GM18870 (cell line): ENCODE data around the gene PDE4B.
A peak's percentile ranks its signal among the peaks of the same experiment; 100 is the strongest.

ENCODE experiments used
- ATAC-seq: cut with Tn5 transposase; IDR thresholded peaks from one replicate; pipeline ENCODE4 v1.9.1; 2021; ENCODE audit warnings: moderate library complexity; ENCODE audit not compliant: unreplicated experiment

PDE4B gene

GRCh38 chr1:66372522-66373101 is 579.9 kb downstream of the PDE4B start:
- ATAC-seq = no peak

GRCh38 chr1:66373157-66373591 is 580.5 kb downstream of the PDE4B start:
- no peak for ATAC-seq

- ATAC-seq = peak; percentile 44
These were observed 581.5 kb downstream of the PDE4B start for GRCh38 chr1:66374148-66374547.

DNA sequence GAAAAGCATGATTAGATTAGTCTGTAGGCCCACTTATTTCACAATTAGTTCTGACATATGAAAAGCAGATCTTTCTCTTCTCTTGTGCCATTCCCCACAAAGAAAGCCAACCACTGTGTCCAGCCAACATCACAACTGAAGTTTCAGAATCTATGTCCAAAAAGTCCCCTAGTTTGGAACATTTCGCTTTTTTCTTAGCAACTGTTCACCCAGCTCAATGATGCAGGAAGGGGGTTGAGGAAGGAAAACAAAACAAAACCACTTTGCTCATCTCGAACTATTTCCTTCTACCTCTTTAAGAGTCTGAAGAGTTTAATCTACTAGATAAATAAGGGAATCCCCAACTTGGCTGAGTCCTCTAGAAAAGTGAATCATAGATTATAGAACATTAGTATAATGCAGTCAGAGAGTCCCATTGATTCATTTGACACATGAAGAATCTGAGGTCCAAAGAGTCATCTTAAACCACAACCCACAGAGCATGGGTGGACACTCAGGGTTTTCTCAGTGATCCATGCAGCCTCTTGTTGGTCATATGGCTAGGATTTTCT is 581.9 kb downstream of the PDE4B start:
- peak; percentile 57 for ATAC-seq

GRCh38 chr1:66375125-66375524 is 582.4 kb downstream of the PDE4B start:
- no peak for ATAC-seq

DNA sequence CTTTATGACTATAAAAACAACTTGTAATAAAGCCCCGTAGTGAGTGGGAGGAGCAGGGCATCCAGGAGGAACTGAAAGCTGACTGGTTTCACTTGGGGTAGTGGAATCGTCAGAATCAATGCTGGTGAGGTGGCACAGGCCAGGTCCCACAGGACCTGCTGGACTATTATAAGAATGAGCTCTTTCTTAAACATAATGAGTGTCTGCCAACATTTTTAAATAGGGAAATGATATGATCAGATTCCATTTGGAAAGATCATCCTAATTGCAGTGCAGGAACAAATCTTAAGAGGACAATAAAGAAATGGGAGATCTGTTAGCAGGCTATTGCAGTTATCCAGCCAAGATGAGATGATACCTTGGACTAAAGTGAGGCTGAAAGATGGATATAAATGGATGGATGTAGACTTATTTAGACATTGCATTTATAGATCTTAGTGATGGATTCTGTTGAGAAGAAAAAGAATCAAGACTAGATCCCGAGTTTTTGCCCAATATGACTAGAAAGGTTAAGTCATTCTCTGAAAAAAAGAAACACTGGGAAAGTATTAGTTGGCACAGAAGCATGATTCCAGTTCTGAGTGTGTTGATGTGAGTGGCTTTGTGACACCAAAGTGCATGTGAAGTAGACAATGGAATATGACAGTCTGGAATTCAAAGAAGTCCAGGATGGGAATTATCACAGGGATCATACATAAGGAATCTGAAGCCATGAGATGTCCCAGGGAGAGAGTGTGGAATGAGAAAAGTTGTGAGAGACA is 587.9 kb downstream of the PDE4B start:
- peak; percentile 93 for ATAC-seq

- no peak for ATAC-seq
These were observed 589.1 kb downstream of the PDE4B start for GRCh38 chr1:66381621-66382275.

- ATAC-seq = no peak
These were observed 590.5 kb downstream of the PDE4B start for GRCh38 chr1:66383168-66383567.

DNA sequence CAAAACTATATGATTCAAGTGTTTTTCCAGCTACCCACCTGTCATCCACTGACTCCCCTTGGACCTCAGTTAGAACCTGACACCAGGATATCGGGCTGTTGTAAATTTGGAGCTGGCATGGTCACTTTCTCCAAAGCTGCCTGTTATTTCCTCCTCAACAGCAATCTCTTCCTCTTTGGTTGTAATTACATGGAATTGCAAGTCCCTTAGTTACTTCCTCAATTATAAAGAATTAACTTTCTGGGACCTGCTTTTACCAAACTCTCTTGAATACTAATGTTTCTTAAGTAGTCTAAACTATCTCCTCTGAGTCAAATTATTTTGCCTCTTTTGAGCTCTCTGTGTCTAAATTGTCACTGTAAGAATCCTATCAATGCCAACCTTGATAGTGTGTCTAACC is 590.9 kb downstream of the PDE4B start:
- no peak for ATAC-seq

DNA sequence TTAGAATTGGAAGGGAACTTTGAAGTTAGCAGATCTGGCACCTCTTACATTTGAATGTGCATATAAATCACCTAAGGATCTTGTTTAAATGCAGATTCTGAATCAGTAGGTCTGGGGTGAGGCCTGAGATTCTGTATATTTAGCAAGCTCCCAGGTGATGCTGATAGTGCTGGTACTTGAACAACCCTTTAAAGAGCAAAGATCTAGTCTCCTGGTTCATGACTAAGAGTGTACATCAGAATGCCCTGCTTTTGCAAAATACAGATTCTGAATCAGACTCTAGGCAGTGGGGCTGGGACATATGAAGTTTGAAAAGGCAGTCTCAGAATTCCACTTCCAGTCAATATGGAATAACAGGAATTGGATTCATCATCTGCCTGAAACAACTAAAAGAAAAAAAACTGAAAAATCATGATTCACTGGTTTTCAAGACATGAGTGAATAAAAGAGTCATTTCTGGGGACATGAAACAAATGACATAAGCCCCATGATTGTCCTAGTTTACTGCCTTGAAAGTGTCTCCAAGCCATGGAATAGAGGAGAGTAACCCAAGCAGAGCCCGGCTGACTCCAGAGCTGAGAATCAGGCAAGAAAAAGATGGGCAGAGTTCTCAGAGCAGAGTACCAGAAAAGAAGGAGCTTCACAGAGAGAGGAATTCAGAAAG is 591.7 kb downstream of the PDE4B start:
- ATAC-seq = no peak

GRCh38 chr1:66386712-66387111 is 594.0 kb downstream of the PDE4B start:
- no peak for ATAC-seq

- ATAC-seq = no peak
These were observed 596.2 kb downstream of the PDE4B start for GRCh38 chr1:66388913-66389312.

GRCh38 chr1:66393586-66394287 is 601.0 kb downstream of the PDE4B start:
- ATAC-seq = no peak

DNA sequence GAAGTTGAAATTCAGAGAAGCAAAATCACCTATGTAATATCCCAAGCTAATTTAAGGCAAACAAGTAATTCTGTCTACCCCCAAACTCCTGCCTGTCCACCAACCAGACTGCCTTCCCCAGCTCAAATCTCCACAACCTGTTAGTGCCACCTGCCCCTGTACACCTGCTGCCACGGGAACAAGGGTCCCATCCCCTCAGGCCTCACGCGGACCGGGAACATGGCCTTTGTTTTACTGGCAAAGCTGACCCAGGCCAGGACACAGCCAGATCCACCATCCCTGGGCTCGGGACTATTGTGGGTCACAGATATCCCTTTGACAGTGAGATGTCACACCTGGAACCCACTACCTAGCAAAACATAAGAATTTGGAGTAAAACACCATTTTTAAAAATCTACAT is 601.9 kb downstream of the PDE4B start:
- no peak for ATAC-seq

DNA sequence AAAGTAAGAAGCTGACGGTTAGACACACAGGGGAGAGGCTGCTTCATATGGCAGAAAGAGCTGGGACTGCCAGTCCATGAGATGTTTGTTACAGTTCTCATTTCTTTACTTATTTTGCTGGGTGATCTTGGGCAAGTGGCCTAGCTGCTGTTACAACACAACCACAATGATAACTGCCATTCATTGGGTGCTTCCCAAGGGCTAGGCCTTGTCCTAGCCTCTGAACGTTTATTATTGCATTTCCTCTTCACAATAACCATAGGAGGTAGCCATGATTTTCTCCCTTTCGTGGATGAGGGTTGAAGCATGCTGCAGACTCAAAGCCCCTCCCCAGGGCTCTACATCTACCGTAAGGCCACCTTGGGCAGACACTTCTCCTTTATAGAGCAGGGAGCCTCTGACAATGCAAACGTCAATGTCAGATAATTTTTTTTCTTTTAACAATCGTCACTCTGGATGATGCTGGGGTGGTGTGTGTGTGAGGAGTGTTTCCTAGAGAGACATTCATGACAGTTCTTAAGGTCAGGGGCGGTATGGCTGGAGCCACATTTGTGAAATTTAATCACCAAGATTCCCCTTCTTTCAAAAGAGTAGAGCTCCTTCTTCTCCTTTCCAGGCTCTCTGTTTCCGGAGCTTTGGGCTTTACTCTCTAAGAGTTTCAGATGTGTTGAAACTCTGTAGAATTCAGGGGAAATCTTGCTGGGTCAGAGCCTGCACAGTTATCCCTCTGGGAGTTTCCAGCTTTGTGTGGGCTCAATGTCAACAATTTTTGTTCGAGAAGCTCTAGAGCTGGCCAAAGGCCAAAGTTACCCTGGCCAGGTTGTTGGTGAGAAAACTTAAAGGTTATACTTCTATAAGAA is 602.7 kb downstream of the PDE4B start:
- peak; percentile 11 for ATAC-seq

GRCh38 chr1:66396212-66396890 is 603.7 kb downstream of the PDE4B start:
- ATAC-seq = peak; percentile 47

DNA sequence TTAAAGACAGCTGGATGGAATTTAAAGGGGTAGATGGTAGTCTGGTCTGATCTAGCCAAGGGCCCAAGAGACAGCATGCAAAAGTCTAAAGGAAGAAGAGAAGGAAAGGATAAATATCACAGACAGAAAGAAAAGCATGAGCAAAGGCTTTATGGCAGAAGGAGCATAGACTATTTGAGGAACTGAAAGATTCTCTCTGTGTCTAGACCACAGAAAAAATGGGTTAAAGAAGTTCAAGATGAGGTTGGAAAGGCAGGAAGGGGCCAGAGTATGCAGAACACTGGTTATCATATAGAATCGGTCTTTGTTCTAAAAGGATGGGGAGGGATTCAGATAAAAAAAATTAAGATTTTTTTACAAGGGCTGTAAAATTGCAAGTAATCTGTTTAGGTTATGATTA is 604.5 kb downstream of the PDE4B start:
- ATAC-seq = peak; percentile 32

DNA sequence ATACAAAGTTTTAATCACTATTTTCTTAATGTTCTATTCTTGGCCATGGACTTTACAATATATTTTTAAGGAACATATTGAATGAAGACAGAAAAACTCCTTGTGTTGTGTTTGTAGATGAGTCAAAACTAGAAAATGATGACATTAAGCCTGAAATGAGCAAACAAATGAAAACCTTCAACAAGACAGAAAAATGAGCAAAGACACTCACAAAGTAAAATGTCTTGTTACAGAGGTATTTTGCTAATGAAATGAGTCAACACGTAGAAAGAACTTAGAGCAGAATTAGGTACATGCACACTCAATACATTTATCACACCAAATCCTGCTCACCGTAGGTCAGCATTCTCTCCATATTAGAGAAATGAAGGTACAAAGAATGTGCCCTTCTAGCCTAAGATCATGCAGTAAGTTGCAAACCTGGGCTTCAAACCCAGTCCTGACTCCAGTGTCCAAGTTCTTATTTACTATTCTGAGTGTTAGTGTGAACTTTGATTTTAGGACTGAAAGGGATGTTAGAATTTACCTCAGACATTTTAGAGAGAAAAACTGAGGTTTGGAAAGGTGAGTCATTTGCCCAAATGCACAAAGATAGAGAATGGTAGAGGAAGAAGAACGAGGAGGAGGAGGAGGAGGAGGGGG is 607.3 kb downstream of the PDE4B start:
- peak; percentile 27 for ATAC-seq

- ATAC-seq = no peak
These were observed 608.0 kb downstream of the PDE4B start for GRCh38 chr1:66400660-66401059.
